CD1c-positive myeloid dendritic cell (primary cell): ENCODE measurements around the gene DNAJB14.

Experiments
- DNase-seq: peaks from one replicate; pipeline ENCODE4 v3.0.0-alpha.2; 2016; ENCODE audit errors: extremely low spot score

DNAJB14 gene

DNA sequence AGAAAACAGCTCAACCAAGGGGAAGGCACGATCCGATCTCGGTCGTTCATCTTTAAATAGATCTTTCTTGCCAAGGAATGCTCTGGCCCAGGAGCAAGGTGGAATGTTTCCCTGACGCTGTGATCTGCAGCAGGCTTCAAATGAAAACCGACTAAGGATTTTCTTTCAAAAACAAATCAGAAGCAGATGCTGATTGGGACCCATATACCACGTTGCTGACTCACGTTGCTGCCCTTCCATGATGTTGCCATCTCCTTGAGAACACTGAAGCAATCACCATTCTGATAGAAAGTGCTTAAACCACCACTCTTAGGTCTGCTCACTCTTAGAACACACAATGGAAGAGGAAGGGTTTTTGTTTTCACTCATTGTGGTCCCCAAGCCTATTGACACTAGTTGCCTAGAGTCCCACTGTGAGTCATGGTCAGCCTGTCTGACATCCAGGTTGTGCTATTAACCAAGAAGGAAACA, 78.3 kb downstream of the DNAJB14 start:
- DNase-seq = no peak

GRCh38 chr4:99863804-99864203, 82.6 kb downstream of the DNAJB14 start:
- no peak for DNase-seq

DNA sequence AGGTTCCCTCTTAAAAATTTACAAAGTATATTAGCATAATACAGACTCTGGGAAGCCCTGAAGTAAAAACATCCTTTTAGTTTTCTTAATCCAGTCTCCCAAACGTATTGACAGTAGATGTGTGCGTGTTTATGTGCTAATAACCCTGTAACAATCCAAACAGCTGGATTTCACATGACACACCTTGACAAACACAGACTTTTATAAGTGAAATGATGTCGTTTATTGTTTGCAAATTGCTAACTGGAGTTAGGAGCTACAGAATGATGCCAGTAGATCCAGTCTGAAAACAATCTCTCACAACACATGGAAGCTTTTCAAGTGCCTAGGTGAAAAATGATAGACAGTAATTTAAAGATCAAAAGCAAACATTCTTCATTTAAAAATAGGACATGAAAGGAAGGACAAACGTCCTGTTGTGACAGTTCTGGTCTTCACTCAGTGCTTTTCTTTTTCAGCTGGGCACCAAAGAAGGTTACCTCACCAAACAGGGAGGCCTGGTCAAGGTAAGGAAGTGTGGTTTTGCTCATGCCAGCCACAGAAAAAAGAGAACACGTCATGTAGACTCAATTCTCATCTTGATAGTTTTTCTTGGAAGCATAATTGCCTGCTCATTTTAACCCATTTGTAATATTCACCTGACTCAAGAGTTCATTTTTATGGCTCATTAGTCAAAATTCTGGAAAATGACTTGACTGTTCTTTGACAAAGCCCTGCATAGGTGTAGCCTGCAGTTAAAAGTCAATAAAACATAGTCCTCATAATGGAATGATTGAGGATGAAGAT, 85.1 kb downstream of the DNAJB14 start:
- DNase-seq = peak; percentile 32

- peak; percentile 26 for DNase-seq
Measured at GRCh38 chr4:99860521-99860920, 85.9 kb downstream of the DNAJB14 start.

DNA sequence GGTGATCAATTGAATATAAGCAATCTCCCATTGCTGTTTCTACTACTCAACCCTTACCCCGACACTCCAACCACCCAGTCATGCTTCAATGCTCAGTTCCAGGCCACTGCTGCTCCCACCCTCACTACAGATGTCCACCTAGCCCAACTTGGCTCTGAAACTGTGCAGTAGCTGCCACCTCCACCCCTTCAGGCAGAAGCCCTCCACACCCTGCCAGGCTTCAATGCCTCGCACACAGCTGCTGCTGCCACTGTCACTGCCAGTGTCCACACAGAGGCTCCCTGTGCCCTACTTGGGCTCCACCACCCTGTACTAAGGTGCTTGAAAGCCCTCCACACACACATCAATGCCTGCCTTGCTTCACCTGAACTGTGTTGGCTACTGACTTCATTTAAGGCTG, 86.8 kb downstream of the DNAJB14 start:
- DNase-seq = no peak

GRCh38 chr4:99857307-99857706, 89.1 kb downstream of the DNAJB14 start:
- DNase-seq = peak; percentile 72

DNA sequence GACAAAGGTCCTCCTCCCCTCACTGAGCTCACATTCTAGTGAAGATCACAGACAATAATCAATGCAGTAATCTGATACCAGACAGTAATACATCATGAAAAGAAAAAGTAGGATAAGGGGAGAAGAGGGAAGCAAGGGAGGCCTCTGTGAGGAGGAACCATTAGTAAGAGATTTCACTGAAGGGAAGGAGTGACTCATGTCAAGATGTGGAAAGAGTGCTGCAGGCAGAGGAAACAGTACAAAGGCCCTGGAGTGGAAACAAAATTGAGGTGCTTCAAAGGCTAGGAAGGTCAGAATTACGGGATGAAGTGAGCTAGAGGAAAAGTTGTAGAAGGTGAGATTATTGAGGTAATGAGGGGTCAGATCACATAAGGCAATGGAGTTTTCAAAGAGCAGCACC, 90.3 kb downstream of the DNAJB14 start:
- DNase-seq = peak; percentile 83

GRCh38 chr4:99855678-99856077, 90.7 kb downstream of the DNAJB14 start:
- peak; percentile 80 for DNase-seq

DNA sequence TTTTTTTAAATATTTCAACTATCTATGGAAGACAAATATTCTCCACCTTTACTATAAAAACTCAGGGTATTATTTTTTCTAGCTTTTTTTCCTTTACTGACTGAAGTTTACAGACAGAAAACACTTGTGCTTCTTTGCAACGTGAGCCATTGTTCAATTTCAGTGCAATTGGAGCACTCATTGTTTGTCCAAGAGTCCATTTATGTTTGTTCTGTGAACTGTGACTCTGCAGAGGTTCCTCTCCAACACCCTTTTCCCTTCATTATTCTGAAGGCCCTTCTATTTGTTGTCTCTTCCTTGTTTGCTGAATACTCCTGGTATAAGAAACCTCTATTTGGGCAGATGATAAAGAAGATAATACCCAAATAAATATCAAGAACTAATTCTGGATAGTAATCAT, 92.4 kb downstream of the DNAJB14 start:
- DNase-seq = no peak

GRCh38 chr4:99853190-99853589, 93.2 kb downstream of the DNAJB14 start:
- no peak for DNase-seq

- no peak for DNase-seq
Measured at GRCh38 chr4:99852199-99852749, 94.1 kb downstream of the DNAJB14 start.

DNA sequence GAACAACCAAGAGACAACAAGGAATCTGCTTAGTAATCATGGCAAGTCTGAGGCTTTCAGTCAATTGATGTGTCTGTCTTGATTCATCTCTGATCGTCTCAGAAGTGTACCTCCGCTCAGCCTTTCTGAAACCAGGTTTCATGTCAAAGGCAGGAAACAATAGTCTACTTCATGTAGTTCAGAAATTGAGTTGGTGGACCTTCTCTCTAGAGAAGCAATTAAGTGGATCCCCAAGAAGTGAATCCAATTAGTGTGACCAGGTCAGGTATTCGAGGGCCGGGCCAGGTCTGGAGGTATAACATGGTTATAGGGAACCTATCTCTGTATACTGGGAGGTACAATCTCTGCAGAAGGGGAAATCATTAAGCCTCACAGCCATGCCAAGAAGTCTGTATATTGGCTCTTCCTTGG, 97.8 kb downstream of the DNAJB14 start:
- no peak for DNase-seq

- peak; percentile 68 for DNase-seq
Measured at GRCh38 chr4:99847362-99847976, 98.9 kb downstream of the DNAJB14 start.

DNA sequence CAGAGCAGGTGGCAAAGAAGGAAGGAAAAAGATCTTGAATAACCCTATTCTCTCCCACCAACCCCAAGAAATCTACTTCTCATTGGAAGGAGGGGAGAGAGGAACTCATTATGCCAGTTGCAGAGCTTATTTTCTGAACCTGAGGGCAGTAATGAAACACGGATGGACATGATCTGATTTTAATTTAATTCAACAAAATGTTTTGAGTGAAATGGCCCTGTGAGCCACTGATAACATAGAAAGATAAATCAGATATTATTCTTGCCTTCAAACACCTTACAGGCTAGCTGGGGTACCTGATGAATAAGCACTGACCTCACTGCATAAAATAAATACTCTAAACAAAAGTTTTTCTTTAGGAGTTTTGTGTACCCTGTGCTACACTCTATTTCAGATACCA, 99.5 kb downstream of the DNAJB14 start:
- DNase-seq = no peak
